Measurements from ENCODE around the gene TRMT61B.

The TRMT61B gene

GRCh38 chr2:28855977-28856376 is 14.1 kb downstream of the TRMT61B start:
- DNase-seq (ENCODE audit: low spot score): no peak

GRCh38 chr2:28855193-28855592 is 14.9 kb downstream of the TRMT61B start:
- DNase-seq (ENCODE audit: low spot score): no peak

GRCh38 chr2:28842042-28842441 is 28.1 kb downstream of the TRMT61B start:
- DNase-seq (ENCODE audit: low spot score): no peak

- DNase-seq (ENCODE audit: low spot score): no peak
These were observed 31.1 kb downstream of the TRMT61B start for GRCh38 chr2:28838971-28839370.

- DNase-seq (ENCODE audit: low spot score): no peak
These were observed 34.3 kb downstream of the TRMT61B start for GRCh38 chr2:28835781-28836180.

GRCh38 chr2:28833740-28834470 is 36.2 kb downstream of the TRMT61B start:
- DNase-seq (ENCODE audit: low spot score): no peak

GRCh38 chr2:28828382-28828781 is 41.7 kb downstream of the TRMT61B start:
- no peak for DNase-seq (ENCODE audit: low spot score)

- DNase-seq (ENCODE audit: low spot score): no peak
These were observed 45.2 kb downstream of the TRMT61B start for GRCh38 chr2:28824870-28825269.

GRCh38 chr2:28824207-28824606 is 45.9 kb downstream of the TRMT61B start:
- DNase-seq (ENCODE audit: low spot score): no peak

- no peak for DNase-seq (ENCODE audit: low spot score)
These were observed 48.1 kb downstream of the TRMT61B start for GRCh38 chr2:28822036-28822435.

GRCh38 chr2:28821295-28821958 is 48.7 kb downstream of the TRMT61B start:
- peak; percentile 71 for DNase-seq (ENCODE audit: low spot score)

GRCh38 chr2:28818053-28818452 is 52.1 kb downstream of the TRMT61B start:
- no peak for DNase-seq (ENCODE audit: low spot score)

GRCh38 chr2:28810384-28811285 is 59.5 kb downstream of the TRMT61B start, which contains the start of gene SPDYA:
SPDYA (plus strand) TSS chr2:28810834; CDS start chr2:28816015, 5,181 bp downstream.
- no peak for DNase-seq (ENCODE audit: low spot score)

- no peak for DNase-seq (ENCODE audit: low spot score)
These were observed 60.2 kb downstream of the TRMT61B start for GRCh38 chr2:28809927-28810326.

GRCh38 chr2:28802975-28803429 is 67.1 kb downstream of the TRMT61B start:
- DNase-seq (ENCODE audit: low spot score): no peak

GRCh38 chr2:28801726-28802125 is 68.4 kb downstream of the TRMT61B start:
- DNase-seq (ENCODE audit: low spot score): no peak

All from LoVo (cell line).